ENCODE measurements around the gene MGMT.

MGMT gene

GRCh38 chr10:129498680-129499079 is 31.6 kb downstream of the MGMT start:
- no peak overlapping the region for H3K4me3 ChIP-seq (ENCODE audit: low read depth, low read length)
- peak; percentile 18; the same call in 1 of the 2 replicates for TF ChIP-seq CTCF (IDR thresholded peaks at IDR 0.05; ENCODE audit: low read depth, low read length)
- no peaks in the 10 kb centered on the region for H3K27me3 ChIP-seq (ENCODE audit: insufficient read depth, low read depth, severe bottlenecking)
- H3K36me3 ChIP-seq = no peaks in the 10 kb centered on the region
- peaks cover 9% of the 10 kb centered on the region for H3K9me3 ChIP-seq (ENCODE audit: severe bottlenecking)
- DNase-seq = no peak
- no peak overlapping the region for H3K27ac ChIP-seq

- no peak overlapping the region for H3K27ac ChIP-seq
- no peaks in the 10 kb centered on the region for H3K27me3 ChIP-seq (ENCODE audit: insufficient read depth, low read depth, severe bottlenecking)
- H3K9me3 ChIP-seq (ENCODE audit: severe bottlenecking) = peaks cover 9% of the 10 kb centered on the region
- DNase-seq = no peak
- no peak for TF ChIP-seq CTCF (IDR thresholded peaks at IDR 0.05; ENCODE audit: low read depth, low read length)
- H3K36me3 ChIP-seq = no peaks in the 10 kb centered on the region
- H3K4me3 ChIP-seq (ENCODE audit: low read depth, low read length) = no peak overlapping the region
These were observed 33.7 kb downstream of the MGMT start for GRCh38 chr10:129500617-129501339.

- H3K9me3 ChIP-seq (ENCODE audit: severe bottlenecking) = peaks cover 9% of the 10 kb centered on the region
- no peak for TF ChIP-seq CTCF (IDR thresholded peaks at IDR 0.05; ENCODE audit: low read depth, low read length)
- H3K27me3 ChIP-seq (ENCODE audit: insufficient read depth, low read depth, severe bottlenecking) = no peaks in the 10 kb centered on the region
- H3K27ac ChIP-seq = no peak overlapping the region
- no peak overlapping the region for H3K4me3 ChIP-seq (ENCODE audit: low read depth, low read length)
- no peak for DNase-seq
- H3K36me3 ChIP-seq = no peaks in the 10 kb centered on the region
These were observed 34.8 kb downstream of the MGMT start for GRCh38 chr10:129501652-129502436.

GRCh38 chr10:129502448-129502847 is 35.4 kb downstream of the MGMT start:
- TF ChIP-seq CTCF (IDR thresholded peaks at IDR 0.05; ENCODE audit: low read depth, low read length) = no peak

GRCh38 chr10:129505500-129506075 is 38.5 kb downstream of the MGMT start:
- Histone ChIP-seq H3K4me3 (ENCODE audit: low read depth, low read length) (no peak overlapping the region), H3K9me3 (ENCODE audit: severe bottlenecking) (no peaks in the 10 kb centered on the region), H3K36me3 (no peaks in the 10 kb centered on the region), H3K27ac (no peak overlapping the region), H3K27me3 (ENCODE audit: insufficient read depth, low read depth, severe bottlenecking) (no peaks in the 10 kb centered on the region)
- TF ChIP-seq CTCF (IDR thresholded peaks at IDR 0.05; ENCODE audit: low read depth, low read length) = no peak
- no peak for DNase-seq

More at GRCh38 chr10:129502448-129502847, 35.4 kb downstream of the MGMT start:
- no peak for DNase-seq
- Histone ChIP-seq H3K27me3 (ENCODE audit: insufficient read depth, low read depth, severe bottlenecking) (no peaks in the 10 kb centered on the region), H3K36me3 (no peaks in the 10 kb centered on the region), H3K27ac (no peak overlapping the region), H3K9me3 (ENCODE audit: severe bottlenecking) (peaks cover 9% of the 10 kb centered on the region), H3K4me3 (ENCODE audit: low read depth, low read length) (no peak overlapping the region)
